ENCODE data around the gene CACNA1C.

DNA sequence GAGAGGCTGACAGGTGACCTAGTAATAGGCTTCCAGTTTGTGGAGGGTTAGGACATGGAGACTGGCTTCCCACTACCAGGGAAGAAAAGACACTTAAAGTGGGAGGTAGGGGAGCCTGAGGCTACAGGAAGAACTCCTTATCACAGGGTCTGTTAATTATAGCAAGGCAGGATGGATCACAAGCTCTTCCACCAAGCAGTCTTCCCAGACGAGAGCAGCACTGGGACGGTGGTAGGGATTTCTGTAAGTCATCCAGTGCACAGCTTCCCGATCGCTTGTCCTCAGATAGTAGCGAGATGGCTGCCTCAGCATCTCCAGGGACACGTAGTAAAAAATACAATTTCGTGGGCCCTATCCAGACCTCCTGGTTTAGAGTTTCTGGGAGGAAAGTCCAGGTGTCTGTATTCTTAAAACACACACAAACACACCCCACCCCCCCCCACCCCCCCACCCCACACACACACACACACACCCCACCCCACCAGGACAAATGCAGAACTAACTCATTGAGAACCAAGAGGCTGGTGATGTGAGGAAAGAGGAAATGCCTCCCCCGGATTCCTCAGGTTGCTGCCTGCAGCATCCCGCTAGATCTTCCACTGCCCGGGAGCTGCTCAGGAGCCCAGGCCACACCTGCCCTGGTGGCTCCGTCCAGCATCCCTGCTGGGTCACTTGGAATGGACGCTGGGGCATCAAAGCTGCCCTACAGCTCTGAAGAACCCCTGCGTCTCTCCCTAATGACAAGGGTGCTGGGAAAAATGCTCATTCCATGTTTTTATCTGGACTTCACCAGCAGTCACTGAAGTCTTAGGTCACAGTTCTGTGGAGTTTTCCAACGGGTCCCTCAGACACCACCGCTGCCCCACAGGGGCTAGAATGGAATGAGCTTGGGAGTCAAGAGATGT is 307.2 kb downstream of the CACNA1C start:
- no peak for TF ChIP-seq CTCF (IDR thresholded peaks at IDR 0.05; ENCODE audit: low read depth, low read length)
- no peak for TF ChIP-seq MAX (IDR thresholded peaks at IDR 0.05; ENCODE audit: low read depth, low read length)
- no peak for TF ChIP-seq POLR2A (IDR thresholded peaks at IDR 0.05; ENCODE audit: extremely low read depth, insufficient read length)
